ENCODE measurements around the gene FBXL13.

Gene FBXL13

GRCh38 chr7:102927312-102927933 lies 147.2 kb downstream of the FBXL13 start:
- no peak for DNase-seq (ENCODE audit: low spot score)
- in situ Hi-C loops (cut with MboI; ENCODE audit: low sequenced_read_pairs, unreplicated experiment): no loop called here
- TF ChIP-seq CTCF (IDR thresholded peaks at IDR 0.05; ENCODE audit: borderline replicate concordance, control extremely low read depth, extremely low read depth, insufficient read depth, missing control alignments): no peak

GRCh38 chr7:102926783-102927140 lies 147.8 kb downstream of the FBXL13 start:
- DNase-seq (ENCODE audit: low spot score): no peak
- no peak for TF ChIP-seq CTCF (IDR thresholded peaks at IDR 0.05; ENCODE audit: borderline replicate concordance, control extremely low read depth, extremely low read depth, insufficient read depth, missing control alignments)
- in situ Hi-C loops (cut with MboI; ENCODE audit: low sequenced_read_pairs, unreplicated experiment): no loop called here

- no peak for TF ChIP-seq CTCF (IDR thresholded peaks at IDR 0.05; ENCODE audit: borderline replicate concordance, control extremely low read depth, extremely low read depth, insufficient read depth, missing control alignments)
- no peak for DNase-seq (ENCODE audit: low spot score)
- in situ Hi-C loops (cut with MboI; ENCODE audit: low sequenced_read_pairs, unreplicated experiment): no loop called here
These were observed 148.4 kb downstream of the FBXL13 start for GRCh38 chr7:102925976-102926782.

- in situ Hi-C loops (cut with MboI; ENCODE audit: low sequenced_read_pairs, unreplicated experiment): no loop called here
- TF ChIP-seq CTCF (IDR thresholded peaks at IDR 0.05; ENCODE audit: borderline replicate concordance, control extremely low read depth, extremely low read depth, insufficient read depth, missing control alignments): no peak
- DNase-seq (ENCODE audit: low spot score): no peak
These were observed 155.8 kb downstream of the FBXL13 start for GRCh38 chr7:102918845-102919244.

GRCh38 chr7:102917436-102918353 lies 156.9 kb downstream of the FBXL13 start:
- DNase-seq (ENCODE audit: low spot score): no peak
- TF ChIP-seq CTCF (IDR thresholded peaks at IDR 0.05; ENCODE audit: borderline replicate concordance, control extremely low read depth, extremely low read depth, insufficient read depth, missing control alignments): no peak
- in situ Hi-C loops (cut with MboI; ENCODE audit: low sequenced_read_pairs, unreplicated experiment): no loop called here

- in situ Hi-C loops (cut with MboI; ENCODE audit: low sequenced_read_pairs, unreplicated experiment): no loop called here
- TF ChIP-seq CTCF (IDR thresholded peaks at IDR 0.05; ENCODE audit: borderline replicate concordance, control extremely low read depth, extremely low read depth, insufficient read depth, missing control alignments): no peak
- no peak for DNase-seq (ENCODE audit: low spot score)
These were observed 157.7 kb downstream of the FBXL13 start for GRCh38 chr7:102916881-102917280.
